Stimulated activated CD8-positive, alpha-beta memory T cell treated with anti-CD3 and anti-CD28 coated beads, Interleukin-15, amount 100 ng/mL, for 48 hours (primary cell): ENCODE data around the gene EP400.

ENCODE experiments used
- DNase-seq, 2 donors: peaks; one replicate each; pipeline ENCODE4 v3.0.0-alpha.2; 2020; ENCODE audit warnings: low read depth in 2 of 2

The EP400 gene

GRCh38 chr12:132123970-132124765, 174.4 kb downstream of the EP400 start:
- no peak for DNase-seq

- DNase-seq, result no peak
These were observed 175.2 kb downstream of the EP400 start for GRCh38 chr12:132124766-132125425.

GRCh38 chr12:132125736-132126135, 176.0 kb downstream of the EP400 start:
- DNase-seq, result no peak

- DNase-seq, result no peak
These were observed 177.3 kb downstream of the EP400 start for GRCh38 chr12:132127041-132127440.

GRCh38 chr12:132129007-132129406, 179.3 kb downstream of the EP400 start:
- DNase-seq, result no peak

GRCh38 chr12:132130690-132131089, 180.9 kb downstream of the EP400 start:
- DNase-seq, result no peak
